Dedifferentiated amniotic fluid mesenchymal stem cell (primary cell): Measurements from ENCODE around the gene ADAMTS2.

Source experiments
- DNase-seq: peaks from one replicate; pipeline ENCODE4 v3.0.0-alpha.2; 2016; ENCODE audit errors: extremely low spot score

The ADAMTS2 gene

GRCh38 chr5:179232091-179232735 lies 113.0 kb downstream of the ADAMTS2 start:
- no peak for DNase-seq

- no peak for DNase-seq
Observed at GRCh38 chr5:179231309-179231708, 114.0 kb downstream of the ADAMTS2 start.

GRCh38 chr5:179230061-179230461 lies 115.2 kb downstream of the ADAMTS2 start:
- no peak for DNase-seq

GRCh38 chr5:179229331-179229831 lies 115.9 kb downstream of the ADAMTS2 start:
- no peak for DNase-seq

- no peak for DNase-seq
Observed at GRCh38 chr5:179228341-179229121, 116.7 kb downstream of the ADAMTS2 start.

GRCh38 chr5:179227580-179228311 lies 117.5 kb downstream of the ADAMTS2 start:
- DNase-seq = no peak

GRCh38 chr5:179227229-179227579 lies 118.1 kb downstream of the ADAMTS2 start:
- DNase-seq = no peak

- DNase-seq = no peak
Observed at GRCh38 chr5:179226696-179227095, 118.6 kb downstream of the ADAMTS2 start.

- no peak for DNase-seq
Observed at GRCh38 chr5:179225387-179225786, 119.9 kb downstream of the ADAMTS2 start.

- no peak for DNase-seq
Observed at GRCh38 chr5:179224741-179225140, 120.5 kb downstream of the ADAMTS2 start.

GRCh38 chr5:179223961-179224360 lies 121.3 kb downstream of the ADAMTS2 start:
- DNase-seq = no peak

- DNase-seq = no peak
Observed at GRCh38 chr5:179223528-179223927, 121.7 kb downstream of the ADAMTS2 start.

GRCh38 chr5:179222246-179223017 lies 122.8 kb downstream of the ADAMTS2 start:
- DNase-seq = no peak

GRCh38 chr5:179221877-179222220 lies 123.4 kb downstream of the ADAMTS2 start:
- DNase-seq = no peak

- no peak for DNase-seq
Observed at GRCh38 chr5:179221196-179221876, 123.9 kb downstream of the ADAMTS2 start.

GRCh38 chr5:179220716-179221115 lies 124.5 kb downstream of the ADAMTS2 start:
- DNase-seq = no peak

- DNase-seq = no peak
Observed at GRCh38 chr5:179219661-179220620, 125.3 kb downstream of the ADAMTS2 start.

- no peak for DNase-seq
Observed at GRCh38 chr5:179218943-179219330, 126.3 kb downstream of the ADAMTS2 start.

- DNase-seq = no peak
Observed at GRCh38 chr5:179217956-179218942, 127.0 kb downstream of the ADAMTS2 start.
